HL-60 (cell line): ENCODE data around the gene EEA1.
"Not testable (repeated sequence)": the region's sequence is repeated elsewhere in the genome, so short reads cannot be mapped to it uniquely, and the experiment has no call there.

Experiments used
- DNase-seq, 2 experiments: peaks; one replicate each; pipeline ENCODE4 v3.0.0-alpha.2; 2010 to 2020; ENCODE audit warnings: low read depth in 1 of 2, low spot score in 1 of 2
- H3K27ac ChIP-seq: fragments of 250-450 bp; sonication (Bioruptor Pico); replicated peaks from 2 replicates; pipeline ENCODE4 v1.5.1; 2020; ENCODE audit warnings: mild to moderate bottlenecking, moderate library complexity
- H3K27me3 ChIP-seq: fragments of 250-450 bp; sonication (Bioruptor Pico); 2 replicates; pipeline ENCODE4 v1.5.1; 2021; ENCODE audit warnings: mild to moderate bottlenecking, moderate library complexity; ENCODE audit not compliant: insufficient read depth, poor library complexity, severe bottlenecking
- H3K4me3 ChIP-seq: replicated peaks from 2 replicates; pipeline ENCODE4 v1.5.1; 2011; ENCODE audit warnings: mild to moderate bottlenecking, control low read depth, low read length; ENCODE audit not compliant: insufficient read depth
- GABPA ChIP-seq: IDR thresholded peaks from 2 replicates; pipeline ENCODE4 v1.6.1; 2012; ENCODE audit warnings: low read depth
- POLR2AphosphoS5 ChIP-seq: IDR thresholded peaks from 2 replicates; pipeline ENCODE4 v1.6.1; 2012; ENCODE audit warnings: low read depth
- SPI1 ChIP-seq: IDR thresholded peaks from 2 replicates; pipeline ENCODE4 v1.6.1; 2012; ENCODE audit warnings: low read depth, mild to moderate bottlenecking, borderline replicate concordance
- TF ChIP-seq, protein P1 (sequence below): IDR thresholded peaks from one replicate; pipeline ENCODE4 v1.5.1; 2011; ENCODE audit warnings: low read length, control low read depth, inconsistent platforms; ENCODE audit not compliant: insufficient read depth
- TF ChIP-seq, protein P2 (sequence below): IDR thresholded peaks from 2 replicates; pipeline ENCODE4 v1.6.1; 2012; ENCODE audit warnings: low read depth; ENCODE audit not compliant: insufficient replicate concordance

EEA1 gene

DNA sequence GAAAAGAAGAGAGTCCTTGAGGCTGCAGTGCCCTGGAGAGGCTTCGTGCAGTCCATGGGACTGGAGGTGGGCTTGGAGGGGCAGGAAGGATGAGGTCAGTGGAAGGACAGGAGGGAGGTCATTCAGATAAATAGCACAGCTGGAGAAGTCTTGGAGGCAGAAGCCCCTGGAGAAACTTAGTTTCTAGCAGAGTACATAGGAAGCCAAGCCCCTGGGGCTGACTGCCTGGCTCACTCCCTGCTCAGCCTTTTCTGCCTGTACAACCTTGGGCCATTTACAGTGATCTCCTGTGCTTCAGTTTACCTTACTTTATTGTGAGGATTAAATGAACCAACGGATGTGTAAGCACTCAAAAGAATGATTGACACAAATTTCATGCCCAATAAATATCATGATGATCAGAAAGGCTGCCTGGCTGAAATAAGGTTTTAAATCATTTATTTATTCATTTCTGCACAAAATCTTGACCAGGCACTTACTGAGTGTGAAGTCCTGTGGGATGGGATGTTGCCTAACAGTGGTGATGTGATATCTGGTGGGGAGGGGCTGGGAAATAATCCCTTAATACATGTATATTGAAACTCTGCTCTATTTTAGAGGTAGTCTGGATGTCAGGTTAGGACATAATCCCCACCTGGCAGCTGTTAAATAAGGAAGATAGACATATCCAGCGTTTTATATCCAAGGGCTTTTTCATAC lies 172.0 kb downstream of the EEA1 start:
- no peak for DNase-seq

DNA sequence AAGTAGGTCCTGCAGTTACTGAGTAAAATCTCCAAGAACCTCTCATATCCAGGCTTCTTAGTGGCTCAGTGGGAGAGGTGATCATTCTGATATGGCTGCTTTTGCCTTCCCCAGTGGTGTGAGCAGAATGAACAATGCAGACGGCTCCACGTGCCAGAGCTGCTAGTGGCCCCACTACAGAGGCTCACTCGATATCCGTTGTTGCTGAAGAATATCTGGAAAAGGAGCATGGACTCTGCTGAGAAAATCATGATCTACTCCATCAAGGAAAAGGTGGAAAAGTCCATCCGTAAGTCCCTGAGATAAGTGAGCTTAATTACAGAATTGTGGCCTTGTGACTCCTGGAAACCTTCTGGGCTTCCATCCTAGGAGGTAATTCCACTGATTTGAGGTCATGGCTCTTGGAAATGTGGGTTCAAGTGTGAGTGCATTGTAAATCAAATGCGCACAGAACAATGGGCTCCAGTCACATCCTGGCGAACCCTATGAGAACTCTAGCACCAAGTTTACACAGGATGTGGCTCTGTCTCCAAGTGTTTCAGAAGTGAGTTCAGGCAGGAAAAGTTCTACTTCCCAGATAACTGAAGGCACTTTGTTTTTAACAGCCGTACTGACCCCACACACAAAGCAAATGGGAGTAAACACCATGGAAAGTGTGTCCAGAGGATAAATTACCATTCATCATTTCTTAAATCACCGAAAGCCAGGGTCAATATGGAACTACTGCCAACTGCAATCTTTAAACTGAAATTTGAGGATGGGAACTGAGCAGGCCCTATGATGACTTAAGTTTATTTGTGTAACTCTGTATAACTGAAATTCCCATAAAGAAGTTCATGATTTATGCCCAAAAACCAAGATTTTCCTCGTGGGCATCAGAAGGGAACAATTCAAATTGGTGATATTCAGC lies 174.9 kb downstream of the EEA1 start:
- TF ChIP-seq, protein P1, sequence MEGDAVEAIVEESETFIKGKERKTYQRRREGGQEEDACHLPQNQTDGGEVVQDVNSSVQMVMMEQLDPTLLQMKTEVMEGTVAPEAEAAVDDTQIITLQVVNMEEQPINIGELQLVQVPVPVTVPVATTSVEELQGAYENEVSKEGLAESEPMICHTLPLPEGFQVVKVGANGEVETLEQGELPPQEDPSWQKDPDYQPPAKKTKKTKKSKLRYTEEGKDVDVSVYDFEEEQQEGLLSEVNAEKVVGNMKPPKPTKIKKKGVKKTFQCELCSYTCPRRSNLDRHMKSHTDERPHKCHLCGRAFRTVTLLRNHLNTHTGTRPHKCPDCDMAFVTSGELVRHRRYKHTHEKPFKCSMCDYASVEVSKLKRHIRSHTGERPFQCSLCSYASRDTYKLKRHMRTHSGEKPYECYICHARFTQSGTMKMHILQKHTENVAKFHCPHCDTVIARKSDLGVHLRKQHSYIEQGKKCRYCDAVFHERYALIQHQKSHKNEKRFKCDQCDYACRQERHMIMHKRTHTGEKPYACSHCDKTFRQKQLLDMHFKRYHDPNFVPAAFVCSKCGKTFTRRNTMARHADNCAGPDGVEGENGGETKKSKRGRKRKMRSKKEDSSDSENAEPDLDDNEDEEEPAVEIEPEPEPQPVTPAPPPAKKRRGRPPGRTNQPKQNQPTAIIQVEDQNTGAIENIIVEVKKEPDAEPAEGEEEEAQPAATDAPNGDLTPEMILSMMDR: no peak
- TF ChIP-seq POLR2AphosphoS5 (no peak), SPI1 (no peak), GABPA (no peak)
- TF ChIP-seq, protein P2, sequence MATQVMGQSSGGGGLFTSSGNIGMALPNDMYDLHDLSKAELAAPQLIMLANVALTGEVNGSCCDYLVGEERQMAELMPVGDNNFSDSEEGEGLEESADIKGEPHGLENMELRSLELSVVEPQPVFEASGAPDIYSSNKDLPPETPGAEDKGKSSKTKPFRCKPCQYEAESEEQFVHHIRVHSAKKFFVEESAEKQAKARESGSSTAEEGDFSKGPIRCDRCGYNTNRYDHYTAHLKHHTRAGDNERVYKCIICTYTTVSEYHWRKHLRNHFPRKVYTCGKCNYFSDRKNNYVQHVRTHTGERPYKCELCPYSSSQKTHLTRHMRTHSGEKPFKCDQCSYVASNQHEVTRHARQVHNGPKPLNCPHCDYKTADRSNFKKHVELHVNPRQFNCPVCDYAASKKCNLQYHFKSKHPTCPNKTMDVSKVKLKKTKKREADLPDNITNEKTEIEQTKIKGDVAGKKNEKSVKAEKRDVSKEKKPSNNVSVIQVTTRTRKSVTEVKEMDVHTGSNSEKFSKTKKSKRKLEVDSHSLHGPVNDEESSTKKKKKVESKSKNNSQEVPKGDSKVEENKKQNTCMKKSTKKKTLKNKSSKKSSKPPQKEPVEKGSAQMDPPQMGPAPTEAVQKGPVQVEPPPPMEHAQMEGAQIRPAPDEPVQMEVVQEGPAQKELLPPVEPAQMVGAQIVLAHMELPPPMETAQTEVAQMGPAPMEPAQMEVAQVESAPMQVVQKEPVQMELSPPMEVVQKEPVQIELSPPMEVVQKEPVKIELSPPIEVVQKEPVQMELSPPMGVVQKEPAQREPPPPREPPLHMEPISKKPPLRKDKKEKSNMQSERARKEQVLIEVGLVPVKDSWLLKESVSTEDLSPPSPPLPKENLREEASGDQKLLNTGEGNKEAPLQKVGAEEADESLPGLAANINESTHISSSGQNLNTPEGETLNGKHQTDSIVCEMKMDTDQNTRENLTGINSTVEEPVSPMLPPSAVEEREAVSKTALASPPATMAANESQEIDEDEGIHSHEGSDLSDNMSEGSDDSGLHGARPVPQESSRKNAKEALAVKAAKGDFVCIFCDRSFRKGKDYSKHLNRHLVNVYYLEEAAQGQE: no peak
- Histone ChIP-seq H3K4me3 (no peak overlapping the region), H3K27me3 (no peaks in the 10 kb centered on the region), H3K27ac (no peak overlapping the region)
- DNase-seq: no peak

More for the DNA sequence above, 172.0 kb downstream of the EEA1 start:
- Histone ChIP-seq H3K27ac (no peak overlapping the region), H3K4me3 (no peak overlapping the region), H3K27me3 (no peaks in the 10 kb centered on the region)
- TF ChIP-seq GABPA: no peak
- TF ChIP-seq, protein P2: no peak
- no peak for TF ChIP-seq SPI1
- TF ChIP-seq POLR2AphosphoS5: no peak
- TF ChIP-seq, protein P1: no peak

DNA sequence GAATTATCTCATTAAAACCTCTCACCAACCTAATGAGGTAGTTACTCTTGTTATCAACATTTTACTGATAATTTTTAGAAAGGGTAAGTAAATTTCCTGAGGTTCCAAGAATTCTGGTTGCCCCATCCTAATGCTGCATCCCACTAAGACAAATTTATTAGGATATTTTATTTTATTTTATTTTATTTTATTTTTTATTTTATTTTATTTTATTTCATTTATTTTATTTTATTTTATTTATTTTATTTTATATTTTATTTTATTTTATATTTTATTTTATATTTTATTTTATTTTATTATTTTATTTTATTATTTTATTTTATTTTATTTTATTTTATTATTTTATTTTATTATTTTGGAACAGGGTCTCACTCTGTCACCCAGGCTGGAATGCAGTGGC lies 179.4 kb downstream of the EEA1 start:
- not testable (repeated sequence) for H3K4me3 ChIP-seq, H3K27ac ChIP-seq, DNase-seq, H3K27me3 ChIP-seq

DNA sequence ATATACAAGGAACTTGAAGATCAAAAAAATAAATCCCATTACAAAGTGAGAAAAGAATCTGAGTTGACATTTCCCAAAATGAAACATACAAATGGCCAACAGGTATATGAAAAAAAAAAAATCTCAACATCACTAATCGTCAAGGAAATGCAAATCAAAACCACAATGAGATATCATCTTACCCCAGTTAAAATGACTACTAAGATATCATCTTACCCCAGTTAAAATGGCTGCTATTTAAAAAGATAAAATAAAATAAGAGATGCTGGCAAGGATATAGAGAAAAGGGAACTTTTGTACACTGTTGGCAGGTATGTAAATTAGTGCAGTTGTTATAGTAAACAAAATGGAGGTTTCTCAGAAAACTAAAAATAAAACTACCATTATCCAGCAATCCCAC lies 181.9 kb downstream of the EEA1 start:
- no peaks in the 10 kb centered on the region for H3K27me3 ChIP-seq
- TF ChIP-seq GABPA: no peak
- no peak for TF ChIP-seq SPI1
- no peak for DNase-seq
- no peak overlapping the region for H3K27ac ChIP-seq
- no peak overlapping the region for H3K4me3 ChIP-seq
